Keratinocyte (primary cell): ENCODE measurements around the gene RABGAP1. TPM values are rescaled to one million over a fixed set of nuclear protein-coding genes. Genes with fewer than 3 reads are reported as not detected.

Source experiments
- DNase-seq: peaks from one replicate; pipeline ENCODE4 v3.0.0-alpha.2; 2011; ENCODE audit warnings: low read depth, missing footprints, low spot score
- FAIRE-seq: peaks from 2 replicates; lab custom pipeline; 2011; peaks lifted over from hg19 to GRCh38; lab: Jason Lieb, UNC
- H2AFZ ChIP-seq: 2 replicates; pipeline ENCODE4 v1.6.0; 2012; ENCODE audit warnings: low read length, control low read depth, inconsistent platforms; ENCODE audit not compliant: control insufficient read depth
- H3K27ac ChIP-seq: 2 replicates; pipeline ENCODE4 v1.5.1; 2011; ENCODE audit warnings: low read length; ENCODE audit not compliant: control insufficient read depth, insufficient read depth
- H3K27me3 ChIP-seq: 3 replicates; pipeline ENCODE4 v1.6.0; 2011; ENCODE audit warnings: low read length; ENCODE audit not compliant: control insufficient read depth, insufficient read depth; ENCODE audit errors: extremely low read depth
- H3K36me3 ChIP-seq, 2 experiments: 2 replicates in 1 of 2; 3 replicates in 1 of 2; pipeline ENCODE4 v1.5.1; 2011; ENCODE audit warnings: low read length in 2 of 2, mild to moderate bottlenecking in 1 of 2; ENCODE audit not compliant: control insufficient read depth in 2 of 2, insufficient read depth in 2 of 2; ENCODE audit errors: extremely low read depth in 1 of 2
- H3K4me1 ChIP-seq: 3 replicates; pipeline ENCODE4 v1.5.1; 2011; ENCODE audit warnings: low read length; ENCODE audit not compliant: control insufficient read depth, insufficient read depth; ENCODE audit errors: extremely low read depth
- H3K4me2 ChIP-seq: 3 replicates; pipeline ENCODE4 v1.6.0; 2011; ENCODE audit warnings: low read depth, low read length; ENCODE audit not compliant: control insufficient read depth, insufficient read depth; ENCODE audit errors: extremely low read depth
- H3K4me3 ChIP-seq, 3 experiments: fragments of 200-600 bp in 1 of 3; sonication (generic) in 1 of 3; 2 replicates in 2 of 3; 3 replicates in 1 of 3; pipeline ENCODE4 v1.5.1; 2011 to 2016; ENCODE audit warnings: low read length in 3 of 3, mild to moderate bottlenecking in 3 of 3, control low read depth in 2 of 3, inconsistent platforms in 1 of 3, low read depth in 1 of 3, mixed read lengths in 1 of 3, mixed run types in 1 of 3, moderate library complexity in 1 of 3; ENCODE audit not compliant: control insufficient read depth in 2 of 3, insufficient read depth in 2 of 3; ENCODE audit errors: extremely low read depth in 1 of 3
- H3K79me2 ChIP-seq: 2 replicates; pipeline ENCODE4 v1.6.0; 2012; ENCODE audit warnings: low read length; ENCODE audit not compliant: control insufficient read depth, insufficient read depth
- H3K9ac ChIP-seq: 3 replicates; pipeline ENCODE4 v1.6.0; 2011; ENCODE audit warnings: low read length; ENCODE audit not compliant: control insufficient read depth, insufficient read depth; ENCODE audit errors: extremely low read depth
- H3K9me1 ChIP-seq: 3 replicates; pipeline ENCODE4 v1.6.0; 2011; ENCODE audit warnings: low read length; ENCODE audit not compliant: control insufficient read depth, insufficient read depth; ENCODE audit errors: extremely low read depth
- H3K9me3 ChIP-seq: 2 replicates; pipeline ENCODE4 v1.5.1; 2012; ENCODE audit warnings: low read depth, low read length; ENCODE audit not compliant: control insufficient read depth
- H4K20me1 ChIP-seq: 3 replicates; pipeline ENCODE4 v1.6.0; 2011; ENCODE audit warnings: low read length; ENCODE audit not compliant: control insufficient read depth, insufficient read depth; ENCODE audit errors: extremely low read depth
- EZH2 ChIP-seq: IDR thresholded peaks from one replicate; pipeline ENCODE4 v1.6.1; 2012; ENCODE audit warnings: inconsistent platforms, mild to moderate bottlenecking, low read length, moderate library complexity
- dilution Hi-C: fragments of 300-500 bp; cut with MboI; formaldehyde crosslinking; loops from one replicate; pipeline ENCODE4 v1.7.0; 2020; ENCODE audit warnings: low sequenced_read_pairs; ENCODE audit not compliant: extremely low pct_ligation_motif_present
- polyA plus RNA-seq, 5 experiments: library from polyadenylated mRNA; depleted of rRNA in 3 of 5; stranded (reverse) in 3 of 5; stranded (forward) in 1 of 5; unstranded in 1 of 5; fragments of >200 nt; gene quantifications; 1 replicate in 1 of 5; 2 replicates in 3 of 5; 3 replicates in 1 of 5; pipeline versions ENCODE4 v1.2.1 to v1.2.3, GENCODE V29; 2011 to 2012; ENCODE audit warnings: missing spikeins in 2 of 5, low read depth in 1 of 5, low replicate concordance in 1 of 5
- TF ChIP-seq, protein P1 (sequence below), 3 experiments: IDR thresholded peaks in 1 of 3; conservative IDR thresholded peaks in 1 of 3; optimal IDR thresholded peaks in 1 of 3; 2 replicates in 2 of 3; 3 replicates in 1 of 3; pipeline versions ENCODE3 to v1.5.1; 2011; ENCODE audit warnings: low read length in 3 of 3, mild to moderate bottlenecking in 3 of 3, moderate library complexity in 2 of 3, control low read depth in 1 of 3, inconsistent platforms in 1 of 3; ENCODE audit not compliant: insufficient read depth in 2 of 3; ENCODE audit errors: extremely low read depth in 1 of 3

RABGAP1 gene
- polyA plus RNA-seq, 1 donor (not counting 4 experiments of a cell fraction or from before 2014, with no cell fraction given): 40.6 TPM

DNA sequence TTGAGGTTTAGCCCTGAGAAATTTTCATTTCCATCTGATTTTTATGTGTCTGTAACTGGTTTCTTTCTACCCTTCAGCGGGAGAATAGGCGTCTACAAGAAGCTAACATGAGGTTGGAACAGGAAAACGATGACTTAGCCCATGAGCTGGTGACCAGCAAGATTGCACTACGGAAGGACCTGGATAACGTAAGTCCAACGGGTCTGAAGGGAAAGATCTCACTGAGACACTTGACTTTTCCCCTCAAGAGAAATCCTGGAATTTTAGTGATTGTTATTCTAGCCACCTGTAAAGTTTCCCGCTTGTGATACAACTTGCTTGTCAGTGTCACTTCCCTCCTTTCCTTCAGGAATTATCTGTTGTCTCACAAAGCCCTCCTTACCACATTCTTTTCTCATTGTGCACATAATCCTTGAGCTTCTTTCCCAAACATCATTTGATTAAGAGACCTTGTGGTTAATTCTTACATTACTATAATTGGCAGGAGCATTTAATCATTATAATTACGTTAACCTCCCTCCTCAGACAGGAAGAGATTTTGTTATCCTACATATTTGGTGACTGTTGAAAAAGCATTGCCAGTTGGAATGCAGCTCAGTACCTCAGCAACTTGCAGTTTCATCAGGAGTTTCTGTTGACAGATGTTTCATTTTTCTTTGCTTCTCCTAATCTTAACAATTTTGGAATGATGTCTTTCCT lies 149.5 kb downstream of the RABGAP1 start:
- DNase-seq: no peak
- no peak for FAIRE-seq
- Histone ChIP-seq H3K9me3 (no peaks in the 10 kb centered on the region), H4K20me1 (no peaks in the 10 kb centered on the region), H3K9me1 (no peaks in the 10 kb centered on the region), H3K27ac (no peak overlapping the region), H3K4me3 (no peak overlapping the region), H3K36me3 (peaks cover 11 to 15% of the 10 kb centered on the region in 2 experiments), H2AFZ (no peak overlapping the region), H3K4me1 (no peaks in the 10 kb centered on the region), H3K4me2 (no peak overlapping the region), H3K9ac (no peak overlapping the region), H3K79me2 (no peaks in the 10 kb centered on the region), H3K27me3 (no peaks in the 10 kb centered on the region)
- TF ChIP-seq EZH2: no peak
- TF ChIP-seq, protein P1, sequence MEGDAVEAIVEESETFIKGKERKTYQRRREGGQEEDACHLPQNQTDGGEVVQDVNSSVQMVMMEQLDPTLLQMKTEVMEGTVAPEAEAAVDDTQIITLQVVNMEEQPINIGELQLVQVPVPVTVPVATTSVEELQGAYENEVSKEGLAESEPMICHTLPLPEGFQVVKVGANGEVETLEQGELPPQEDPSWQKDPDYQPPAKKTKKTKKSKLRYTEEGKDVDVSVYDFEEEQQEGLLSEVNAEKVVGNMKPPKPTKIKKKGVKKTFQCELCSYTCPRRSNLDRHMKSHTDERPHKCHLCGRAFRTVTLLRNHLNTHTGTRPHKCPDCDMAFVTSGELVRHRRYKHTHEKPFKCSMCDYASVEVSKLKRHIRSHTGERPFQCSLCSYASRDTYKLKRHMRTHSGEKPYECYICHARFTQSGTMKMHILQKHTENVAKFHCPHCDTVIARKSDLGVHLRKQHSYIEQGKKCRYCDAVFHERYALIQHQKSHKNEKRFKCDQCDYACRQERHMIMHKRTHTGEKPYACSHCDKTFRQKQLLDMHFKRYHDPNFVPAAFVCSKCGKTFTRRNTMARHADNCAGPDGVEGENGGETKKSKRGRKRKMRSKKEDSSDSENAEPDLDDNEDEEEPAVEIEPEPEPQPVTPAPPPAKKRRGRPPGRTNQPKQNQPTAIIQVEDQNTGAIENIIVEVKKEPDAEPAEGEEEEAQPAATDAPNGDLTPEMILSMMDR (optimal IDR thresholded peaks at IDR 0.05 in 1 of 3, IDR thresholded peaks at IDR 0.05 in 1 of 3, conservative IDR thresholded peaks at IDR 0.05 in 1 of 3; ENCODE audit: extremely low read depth in 1 of 3, insufficient read depth in 2 of 3, low read length in 3 of 3): no peak
- dilution Hi-C loops: no loop called here

DNA sequence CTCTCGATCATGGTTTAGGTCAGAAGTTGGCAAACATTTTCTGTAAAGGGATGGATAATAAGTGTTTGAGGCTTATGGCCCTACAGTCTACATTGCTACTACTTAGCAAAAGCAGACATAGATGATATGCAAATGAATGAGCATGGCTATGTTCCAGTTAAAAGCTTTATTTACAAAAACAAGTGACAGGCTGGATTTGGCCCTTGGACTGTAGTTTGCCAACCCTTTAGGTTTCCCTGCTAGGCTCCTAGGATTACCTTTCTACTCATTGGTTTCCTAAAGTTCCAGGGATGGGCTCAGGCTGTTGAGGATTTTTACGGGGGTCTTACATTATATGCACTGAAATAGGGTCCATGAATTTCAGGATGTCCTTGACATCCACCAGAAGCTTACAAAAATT lies 150.1 kb downstream of the RABGAP1 start:
- no peaks in the 10 kb centered on the region for H3K9me3 ChIP-seq
- FAIRE-seq: no peak
- no peak overlapping the region for H3K27ac ChIP-seq
- no peak overlapping the region for H2AFZ ChIP-seq
- H3K4me2 ChIP-seq: no peak overlapping the region
- no peaks in the 10 kb centered on the region for H3K27me3 ChIP-seq
- TF ChIP-seq, protein P1 (optimal IDR thresholded peaks at IDR 0.05 in 1 of 3, IDR thresholded peaks at IDR 0.05 in 1 of 3, conservative IDR thresholded peaks at IDR 0.05 in 1 of 3; ENCODE audit: extremely low read depth in 1 of 3, insufficient read depth in 2 of 3, low read length in 3 of 3): no peak
- TF ChIP-seq EZH2: no peak
- DNase-seq: no peak
- no peaks in the 10 kb centered on the region for H4K20me1 ChIP-seq
- H3K4me3 ChIP-seq: no peak overlapping the region
- no peaks in the 10 kb centered on the region for H3K4me1 ChIP-seq
- no peaks in the 10 kb centered on the region for H3K9me1 ChIP-seq
- no peak overlapping the region for H3K9ac ChIP-seq
- H3K79me2 ChIP-seq: no peaks in the 10 kb centered on the region
- dilution Hi-C loops: no loop called here
- H3K36me3 ChIP-seq: peaks cover 11 to 13% of the 10 kb centered on the region in 2 experiments
